PC-9 (cell line): Measurements from ENCODE around the gene PARP3. TPM values are rescaled to one million over a fixed set of nuclear protein-coding genes. Genes with fewer than 3 reads are reported as not detected.

ENCODE experiments used
- BruUV-seq: library from RNA; stranded (reverse); fragments of 400-500 nt; replicated peaks from 2 replicates; lab custom pipeline; 2021; lab: Mats Ljungman, UMichigan
- CTCF ChIA-PET: fragments of 300-600 bp; sonication (Branson Sonifier 250); formaldehyde crosslinking; loops from one replicate; lab custom pipeline; 2022; ENCODE audit warnings: antibody characterized with exemption; lab: Charles Lee
- POLR2A ChIA-PET: fragments of 300-600 bp; sonication (Branson Sonifier 250); formaldehyde crosslinking; loops from one replicate; lab custom pipeline; 2022; ENCODE audit warnings: antibody characterized with exemption; ENCODE audit not compliant: unreplicated experiment; lab: Charles Lee
- DNase-seq, 2 experiments: peaks; one replicate each; pipeline versions ENCODE4 v3.0.0 to v3.0.0-alpha.2; 2015 to 2022; ENCODE audit warnings: mixed read lengths in 1 of 2
- H2AFZ ChIP-seq: fragments of 200-600 bp; sonication (generic); 2 replicates; pipeline ENCODE4 v1.8.1; 2017; ENCODE audit warnings: antibody characterized with exemption
- H3F3A ChIP-seq: fragments of 200-600 bp; sonication (generic); 2 replicates; pipeline ENCODE4 v1.8.1; 2017; ENCODE audit warnings: antibody characterized with exemption, mild to moderate bottlenecking, low read depth; ENCODE audit not compliant: insufficient read depth
- H3K27ac ChIP-seq: fragments of 200-600 bp; sonication (generic); 2 replicates; pipeline ENCODE4 v1.6.1; 2016; ENCODE audit warnings: mixed run types
- H3K27me3 ChIP-seq: fragments of 200-600 bp; sonication (generic); 2 replicates; pipeline ENCODE4 v1.6.1; 2016; ENCODE audit warnings: low read depth, mixed run types; ENCODE audit not compliant: insufficient read depth
- H3K36me3 ChIP-seq: fragments of 200-600 bp; sonication (generic); 2 replicates; pipeline ENCODE4 v1.6.1; 2016; ENCODE audit warnings: low read depth, mixed run types
- H3K4me1 ChIP-seq: fragments of 200-600 bp; sonication (generic); replicated peaks from 2 replicates; pipeline ENCODE4 v1.6.1; 2016; ENCODE audit warnings: mixed run types; ENCODE audit not compliant: insufficient read depth
- H3K4me2 ChIP-seq: fragments of 200-600 bp; sonication (generic); 2 replicates; pipeline ENCODE4 v1.6.1; 2017; ENCODE audit warnings: mixed run types
- H3K4me3 ChIP-seq: fragments of 200-600 bp; sonication (generic); 2 replicates; pipeline ENCODE4 v1.6.1; 2016; ENCODE audit warnings: mixed run types
- H3K79me2 ChIP-seq: fragments of 200-600 bp; sonication (generic); 2 replicates; pipeline ENCODE4 v1.6.1; 2017; ENCODE audit warnings: low read depth, mixed run types
- H3K9me2 ChIP-seq: fragments of 200-600 bp; sonication (generic); 2 replicates; pipeline ENCODE4 v1.8.1; 2017; ENCODE audit warnings: mild to moderate bottlenecking; ENCODE audit not compliant: insufficient read depth
- H3K9me3 ChIP-seq: fragments of 200-600 bp; sonication (generic); 2 replicates; pipeline ENCODE4 v1.8.1; 2016; ENCODE audit warnings: low read depth; ENCODE audit not compliant: insufficient read depth
- H4K20me1 ChIP-seq: fragments of 200-600 bp; sonication (generic); 2 replicates; pipeline ENCODE4 v1.8.1; 2017; ENCODE audit not compliant: insufficient read depth
- EZH2 ChIP-seq: fragments of 200-600 bp; sonication (generic); IDR thresholded peaks from 2 replicates; pipeline ENCODE4 v1.8.0; 2017; ENCODE audit warnings: antibody characterized with exemption, low read depth
- intact Hi-C: fragments of 100-400 bp; cut with micrococcal nuclease; formaldehyde crosslinking; loops from one replicate; pipeline ENCODE4 v1.10.0; 2022; ENCODE audit not compliant: unreplicated experiment
- total RNA-seq: library from RNA; stranded (reverse); gene quantifications from 2 replicates; pipeline ENCODE4 v1.2.3, GENCODE V29; 2021
- TF ChIP-seq, protein P1 (sequence below): fragments of 200-600 bp; sonication (generic); conservative IDR thresholded peaks from 2 replicates; pipeline ENCODE4 v1.6.1; 2017; ENCODE audit warnings: mixed run types, antibody characterized with exemption, mild to moderate bottlenecking, moderate library complexity

PARP3 gene
- total RNA-seq, 1 experiment from 2014 or later, result 24.4 TPM

DNA sequence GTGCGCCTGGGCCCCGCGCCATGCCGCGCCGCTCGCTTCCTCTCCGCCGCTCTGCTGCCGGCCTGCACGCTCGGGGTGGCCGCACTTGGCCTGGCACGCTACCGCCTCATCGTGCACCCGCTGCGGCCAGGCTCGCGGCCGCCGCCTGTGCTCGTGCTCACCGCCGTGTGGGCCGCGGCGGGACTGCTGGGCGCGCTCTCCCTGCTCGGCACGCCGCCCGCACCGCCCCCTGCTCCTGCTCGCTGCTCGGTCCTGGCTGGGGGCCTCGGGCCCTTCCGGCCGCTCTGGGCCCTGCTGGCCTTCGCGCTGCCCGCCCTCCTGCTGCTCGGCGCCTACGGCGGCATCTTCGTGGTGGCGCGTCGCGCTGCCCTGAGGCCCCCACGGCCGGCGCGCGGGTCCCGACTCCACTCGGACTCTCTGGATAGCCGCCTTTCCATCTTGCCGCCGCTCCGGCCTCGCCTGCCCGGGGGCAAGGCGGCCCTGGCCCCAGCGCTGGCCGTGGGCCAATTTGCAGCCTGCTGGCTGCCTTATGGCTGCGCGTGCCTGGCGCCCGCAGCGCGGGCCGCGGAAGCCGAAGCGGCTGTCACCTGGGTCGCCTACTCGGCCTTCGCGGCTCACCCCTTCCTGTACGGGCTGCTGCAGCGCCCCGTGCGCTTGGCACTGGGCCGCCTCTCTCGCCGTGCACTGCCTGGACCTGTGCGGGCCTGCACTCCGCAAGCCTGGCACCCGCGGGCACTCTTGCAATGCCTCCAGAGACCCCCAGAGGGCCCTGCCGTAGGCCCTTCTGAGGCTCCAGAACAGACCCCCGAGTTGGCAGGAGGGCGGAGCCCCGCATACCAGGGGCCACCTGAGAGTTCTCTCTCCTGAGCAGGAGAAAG lies 14.0 kb downstream of the PARP3 start:
- no peak overlapping the region for H2AFZ ChIP-seq
- ChIA-PET CTCF (no interaction called here), POLR2A (no interaction called here)

DNA sequence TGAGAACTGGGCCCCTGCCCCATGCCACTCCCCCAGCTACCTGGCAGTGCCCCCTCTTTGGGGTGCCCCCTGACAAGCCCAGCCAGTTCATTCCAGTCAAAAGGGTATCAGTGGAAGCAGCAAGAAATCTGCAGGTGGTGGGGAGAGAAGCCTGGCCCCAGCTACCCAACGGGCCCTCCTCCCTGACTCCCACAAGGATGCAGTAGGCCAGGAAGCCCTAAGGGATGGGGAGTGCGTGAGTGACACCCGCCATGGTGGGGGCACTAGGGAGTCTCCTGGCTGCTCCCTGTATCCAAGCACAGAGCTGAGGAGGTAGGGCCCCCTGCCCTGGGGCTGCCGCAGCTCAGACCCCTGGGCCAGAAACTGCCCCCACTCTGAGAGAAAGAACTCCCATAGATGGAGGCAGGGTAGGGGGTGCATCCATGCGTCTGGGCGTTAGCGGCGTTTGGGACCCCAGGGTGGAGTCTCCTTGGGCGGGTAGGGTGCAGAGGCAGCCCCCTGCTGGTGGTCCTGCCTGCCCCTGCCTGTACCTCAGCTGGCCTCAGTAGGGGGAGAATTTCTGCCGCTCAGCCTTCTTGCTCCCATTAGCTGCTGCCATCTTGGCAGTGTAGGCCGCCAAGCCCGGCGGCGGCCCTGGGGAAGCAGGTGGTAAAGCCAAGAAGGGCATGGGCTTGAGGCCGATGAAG lies 15.5 kb downstream of the PARP3 start:
- no peaks in the 10 kb centered on the region for H3F3A ChIP-seq
- no peaks in the 10 kb centered on the region for H4K20me1 ChIP-seq
- peaks cover 4% of the 10 kb centered on the region; the same call in 1 of the 2 replicates for H3K4me1 ChIP-seq
- BruUV-seq, result no TSS peak
- no peaks in the 10 kb centered on the region for H3K9me3 ChIP-seq
- H2AFZ ChIP-seq, result no peak overlapping the region
- ChIA-PET POLR2A (no interaction called here), CTCF (no interaction called here)
- H3K79me2 ChIP-seq, result no peaks in the 10 kb centered on the region
- no peaks in the 10 kb centered on the region; the same call in 1 of the 2 replicates for H3K27me3 ChIP-seq
- no peak overlapping the region for H3K4me3 ChIP-seq
- no peak for TF ChIP-seq EZH2
- TF ChIP-seq, protein P1, sequence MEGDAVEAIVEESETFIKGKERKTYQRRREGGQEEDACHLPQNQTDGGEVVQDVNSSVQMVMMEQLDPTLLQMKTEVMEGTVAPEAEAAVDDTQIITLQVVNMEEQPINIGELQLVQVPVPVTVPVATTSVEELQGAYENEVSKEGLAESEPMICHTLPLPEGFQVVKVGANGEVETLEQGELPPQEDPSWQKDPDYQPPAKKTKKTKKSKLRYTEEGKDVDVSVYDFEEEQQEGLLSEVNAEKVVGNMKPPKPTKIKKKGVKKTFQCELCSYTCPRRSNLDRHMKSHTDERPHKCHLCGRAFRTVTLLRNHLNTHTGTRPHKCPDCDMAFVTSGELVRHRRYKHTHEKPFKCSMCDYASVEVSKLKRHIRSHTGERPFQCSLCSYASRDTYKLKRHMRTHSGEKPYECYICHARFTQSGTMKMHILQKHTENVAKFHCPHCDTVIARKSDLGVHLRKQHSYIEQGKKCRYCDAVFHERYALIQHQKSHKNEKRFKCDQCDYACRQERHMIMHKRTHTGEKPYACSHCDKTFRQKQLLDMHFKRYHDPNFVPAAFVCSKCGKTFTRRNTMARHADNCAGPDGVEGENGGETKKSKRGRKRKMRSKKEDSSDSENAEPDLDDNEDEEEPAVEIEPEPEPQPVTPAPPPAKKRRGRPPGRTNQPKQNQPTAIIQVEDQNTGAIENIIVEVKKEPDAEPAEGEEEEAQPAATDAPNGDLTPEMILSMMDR, result no peak
- H3K27ac ChIP-seq, result no peak overlapping the region
- DNase-seq, result no peak
- H3K4me2 ChIP-seq, result no peak overlapping the region
- no peaks in the 10 kb centered on the region for H3K9me2 ChIP-seq
- H3K36me3 ChIP-seq, result no peaks in the 10 kb centered on the region
- intact Hi-C loops, result no loop called here

More for the DNA sequence above, 14.0 kb downstream of the PARP3 start:
- Histone ChIP-seq H3K79me2 (no peaks in the 10 kb centered on the region), H3K36me3 (no peaks in the 10 kb centered on the region), H3K4me3 (peak overlapping the region; percentile 35; the same call in 1 of the 2 replicates), H3K4me2 (peak overlapping the region; percentile 68), H3K9me3 (no peaks in the 10 kb centered on the region), H3F3A (no peaks in the 10 kb centered on the region), H3K27ac (no peak overlapping the region), H3K4me1 (peaks cover 4% of the 10 kb centered on the region; the same call in 1 of the 2 replicates), H3K27me3 (no peaks in the 10 kb centered on the region; the same call in 1 of the 2 replicates), H4K20me1 (no peaks in the 10 kb centered on the region), H3K9me2 (no peaks in the 10 kb centered on the region)
- intact Hi-C loops, result no loop called here
- no TSS peak for BruUV-seq
- peak in 1 of 2 experiments; percentile 63 for DNase-seq
- no peak for TF ChIP-seq EZH2
- TF ChIP-seq, protein P1, result peak; percentile 56

DNA sequence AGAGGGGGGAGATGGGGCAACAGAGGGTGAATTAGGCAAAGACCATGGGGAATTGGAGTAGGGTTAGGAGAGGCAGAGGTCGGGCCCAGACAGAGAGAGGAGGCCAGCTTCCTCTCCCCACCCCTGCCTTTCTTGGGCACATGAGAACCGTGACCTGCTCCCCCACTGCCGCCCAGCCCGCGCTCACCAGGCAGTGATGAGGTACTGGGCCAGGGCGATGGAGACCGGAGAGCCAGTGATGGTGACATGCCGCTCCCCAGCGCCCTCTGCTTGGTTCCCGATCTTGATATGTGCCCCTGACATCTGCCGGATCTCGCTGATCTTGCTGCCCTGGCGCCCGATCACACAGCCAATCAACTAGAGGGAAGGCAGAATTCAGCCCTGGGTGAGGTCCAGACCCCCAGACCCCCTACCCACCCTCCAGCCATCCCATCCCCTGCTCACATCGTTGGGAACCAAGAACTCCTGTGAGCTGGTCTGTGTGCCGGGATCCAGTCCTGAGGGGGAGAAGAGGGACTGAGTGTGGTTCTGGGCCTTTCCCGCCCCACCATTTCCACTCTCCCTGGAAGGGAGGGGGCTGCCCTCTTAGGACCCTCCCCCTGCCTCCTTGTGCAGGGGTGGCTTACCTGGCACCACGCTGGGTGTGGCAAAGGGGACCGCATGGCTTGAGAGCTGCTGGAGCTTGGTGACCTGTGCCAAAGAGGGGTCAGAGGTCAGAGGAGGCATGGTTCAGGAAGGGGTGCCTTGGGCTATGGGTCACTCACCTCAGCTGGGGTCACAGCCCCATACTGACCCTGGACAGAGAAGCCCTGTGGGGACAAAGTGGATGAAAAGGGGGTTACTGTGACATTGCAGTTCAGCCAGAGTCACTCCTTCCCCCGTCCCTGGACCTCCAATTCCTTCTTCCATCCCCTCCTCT lies 16.7 kb downstream of the PARP3 start:
- no peak overlapping the region for H3K4me2 ChIP-seq
- no peaks in the 10 kb centered on the region for H3F3A ChIP-seq
- no peaks in the 10 kb centered on the region for H3K9me2 ChIP-seq
- H3K27ac ChIP-seq, result no peak overlapping the region
- CTCF ChIA-PET, result no interaction called here
- no peak overlapping the region for H3K4me3 ChIP-seq
- H4K20me1 ChIP-seq, result no peaks in the 10 kb centered on the region
- no peaks in the 10 kb centered on the region for H3K9me3 ChIP-seq
- POLR2A ChIA-PET, result interaction anchor here (0.6 kb wide), 1 partner anchor 9 kb away, joined by 3 read pairs; the partner anchor contains the start of gene PCBP4
- intact Hi-C loops, result no loop called here
- H3K27me3 ChIP-seq, result no peaks in the 10 kb centered on the region; the same call in 1 of the 2 replicates
- no peaks in the 10 kb centered on the region for H3K79me2 ChIP-seq
- BruUV-seq, result no TSS peak
- H3K4me1 ChIP-seq, result no peaks in the 10 kb centered on the region
- no peak for DNase-seq
- TF ChIP-seq EZH2, result no peak
- TF ChIP-seq, protein P1, result no peak
- no peak overlapping the region for H2AFZ ChIP-seq
- H3K36me3 ChIP-seq, result no peaks in the 10 kb centered on the region
